Ishikawa (cell line): ENCODE data around the gene BCL2L13.

Source experiments
- RAD21 ChIP-seq: IDR thresholded peaks from 2 replicates; pipeline ENCODE4 v1.6.1; 2012; ENCODE audit warnings: low read depth
- REST ChIP-seq: IDR thresholded peaks from 2 replicates; pipeline ENCODE4 v1.6.1; 2012; ENCODE audit warnings: low read depth, mild to moderate bottlenecking
- USF1 ChIP-seq: IDR thresholded peaks from 2 replicates; pipeline ENCODE4 v1.6.1; 2012

- no peak for TF ChIP-seq REST
- no peak for TF ChIP-seq RAD21
- TF ChIP-seq USF1: no peak
Observed at GRCh38 chr22:17655289-17655688, 16.7 kb downstream of the BCL2L13 start.
